Osteocyte (in vitro differentiated cells): ENCODE measurements around the gene SPATA21. TPM values are rescaled to one million over a fixed set of nuclear protein-coding genes. Genes with fewer than 3 reads are reported as not detected.

ENCODE experiments used
- DNase-seq: peaks from one replicate; pipeline ENCODE4 v3.0.0; 2021; ENCODE audit warnings: mixed read lengths; ENCODE audit not compliant: unreplicated experiment; ENCODE audit errors: extremely low spot score
- H3K27ac Mint-ChIP-seq: one replicate; pipeline ENCODE4 v1.8.0; 2021; ENCODE audit warnings: mild to moderate bottlenecking, mixed read lengths; ENCODE audit not compliant: unreplicated experiment
- H3K27me3 Mint-ChIP-seq: one replicate; pipeline ENCODE4 v1.8.0; 2021; ENCODE audit warnings: mixed read lengths; ENCODE audit not compliant: unreplicated experiment
- H3K36me3 Mint-ChIP-seq: one replicate; pipeline ENCODE4 v1.8.0; 2021; ENCODE audit warnings: mixed read lengths; ENCODE audit not compliant: unreplicated experiment
- H3K4me1 Mint-ChIP-seq: one replicate; pipeline ENCODE4 v1.8.0; 2021; ENCODE audit warnings: mixed read lengths; ENCODE audit not compliant: unreplicated experiment
- H3K4me3 Mint-ChIP-seq: one replicate; pipeline ENCODE4 v1.8.0; 2021; ENCODE audit warnings: mild to moderate bottlenecking, moderate library complexity, mixed read lengths; ENCODE audit not compliant: unreplicated experiment
- H3K9me3 Mint-ChIP-seq: one replicate; pipeline ENCODE4 v1.8.0; 2021; ENCODE audit warnings: mixed read lengths; ENCODE audit not compliant: unreplicated experiment
- CTCF ChIP-seq: fragments of 200-600 bp; sonication (generic); IDR thresholded peaks from 2 replicates; pipeline ENCODE4 v1.5.0; 2021; ENCODE audit warnings: antibody characterized with exemption, mild to moderate bottlenecking, moderate library complexity
- total RNA-seq: library from RNA; stranded (reverse); gene quantifications from 2 replicates; pipeline ENCODE4 v1.2.1, GENCODE V29; 2021

SPATA21 gene
- total RNA-seq, 1 donor from 2014 or later = not detected

- Mint-ChIP-seq H3K27me3 (no peaks in the 10 kb centered on the region), H3K36me3 (peaks cover 54% of the 10 kb centered on the region), H3K9me3 (no peaks in the 10 kb centered on the region), H3K27ac (no peak overlapping the region), H3K4me3 (no peak overlapping the region), H3K4me1 (no peaks in the 10 kb centered on the region)
- DNase-seq = no peak
- no peak for TF ChIP-seq CTCF
These were observed 14.8 kb upstream of the SPATA21 start for GRCh38 chr1:16451841-16452528.

GRCh38 chr1:16450863-16451481 is 13.7 kb upstream of the SPATA21 start:
- no peaks in the 10 kb centered on the region for H3K4me1 Mint-ChIP-seq
- H3K9me3 Mint-ChIP-seq = no peaks in the 10 kb centered on the region

GRCh38 chr1:16449666-16450065 is 12.4 kb upstream of the SPATA21 start:
- H3K9me3 Mint-ChIP-seq = no peaks in the 10 kb centered on the region
- no peak for DNase-seq
- no peak overlapping the region for H3K4me3 Mint-ChIP-seq
- no peak overlapping the region for H3K27ac Mint-ChIP-seq
- H3K36me3 Mint-ChIP-seq = peaks cover 39% of the 10 kb centered on the region
- H3K27me3 Mint-ChIP-seq = no peaks in the 10 kb centered on the region
- TF ChIP-seq CTCF = no peak
- no peaks in the 10 kb centered on the region for H3K4me1 Mint-ChIP-seq

More at GRCh38 chr1:16450863-16451481, 13.7 kb upstream of the SPATA21 start:
- Mint-ChIP-seq H3K36me3 (peaks cover 48% of the 10 kb centered on the region), H3K27ac (no peak overlapping the region), H3K27me3 (no peaks in the 10 kb centered on the region), H3K4me3 (no peak overlapping the region)
- DNase-seq = no peak
- no peak for TF ChIP-seq CTCF

GRCh38 chr1:16449065-16449464 is 11.8 kb upstream of the SPATA21 start:
- TF ChIP-seq CTCF = no peak
- H3K36me3 Mint-ChIP-seq = peaks cover 41% of the 10 kb centered on the region
- H3K4me3 Mint-ChIP-seq = no peak overlapping the region

GRCh38 chr1:16447641-16448040 is 10.4 kb upstream of the SPATA21 start:
- Mint-ChIP-seq H3K4me3 (no peak overlapping the region), H3K27ac (no peak overlapping the region), H3K9me3 (no peaks in the 10 kb centered on the region), H3K27me3 (no peaks in the 10 kb centered on the region), H3K4me1 (peaks cover 8% of the 10 kb centered on the region), H3K36me3 (peaks cover 41% of the 10 kb centered on the region)
- DNase-seq = no peak
- no peak for TF ChIP-seq CTCF

More at GRCh38 chr1:16449065-16449464, 11.8 kb upstream of the SPATA21 start:
- DNase-seq = no peak
- Mint-ChIP-seq H3K9me3 (no peaks in the 10 kb centered on the region), H3K27ac (no peak overlapping the region), H3K4me1 (no peaks in the 10 kb centered on the region), H3K27me3 (no peaks in the 10 kb centered on the region)
